ENCODE measurements around the gene ZC3H12A.
"Not testable (repeated sequence)": the region's sequence is repeated elsewhere in the genome, so short reads cannot be mapped to it uniquely, and the experiment has no call there.

- not testable (repeated sequence) for TF ChIP-seq CTCF (IDR thresholded peaks at IDR 0.05; ENCODE audit: low read depth, low read length); EZH2phosphoT487 (IDR thresholded peaks at IDR 0.05; ENCODE audit: low read depth)
Measured at GRCh38 chr1:37518929-37519328, 44.5 kb downstream of the ZC3H12A start.
